Measurements from ENCODE around the gene SESTD1. TPM values are rescaled to one million over a fixed set of nuclear protein-coding genes. Genes with fewer than 3 reads are reported as not detected.

SESTD1 gene
- total and polyA plus RNA-seq, 2 experiments from 2014 or later: 34.7 to 44.0 TPM

GRCh38 chr2:179195141-179195540, 69.5 kb downstream of the SESTD1 start:
- no peak overlapping the region for H2AFZ ChIP-seq
- DNase-seq (ENCODE audit: low spot score): no peak
- peaks cover 65% of the 10 kb centered on the region for H3K79me2 ChIP-seq
- no peaks in the 10 kb centered on the region for H3K9me2 ChIP-seq (replicated peaks; ENCODE audit: insufficient read depth)
- H4K20me1 ChIP-seq (ENCODE audit: insufficient read depth, poor library complexity, severe bottlenecking): no peaks in the 10 kb centered on the region
- H3K4me2 ChIP-seq: no peak overlapping the region
- no peak for TF ChIP-seq EZH2 (IDR thresholded peaks at IDR 0.05; ENCODE audit: borderline replicate concordance)
- no peak for TF ChIP-seq CTCF (IDR thresholded peaks at IDR 0.05; ENCODE audit: poor library complexity)
- no peak for TF ChIP-seq EZH2phosphoT487 (IDR thresholded peaks at IDR 0.05; ENCODE audit: low read depth, severe bottlenecking, unreplicated experiment)
- no peaks in the 10 kb centered on the region for H3K36me3 ChIP-seq (replicated peaks; ENCODE audit: insufficient read depth, low read depth)
- no peaks in the 10 kb centered on the region for H3K4me1 ChIP-seq (ENCODE audit: insufficient read depth)
- no peak overlapping the region for H3K4me3 ChIP-seq
- no peaks in the 10 kb centered on the region for H3K27me3 ChIP-seq
- WGBS (ENCODE audit: low lambda C conversion rate, missing lambda C conversion rate): 100% methylated on average over 2 of the region's 2 CpGs
- no peak overlapping the region for H3K27ac ChIP-seq
- no peaks in the 10 kb centered on the region for H3K9me3 ChIP-seq (ENCODE audit: low read depth)

GRCh38 chr2:179193759-179194394, 70.8 kb downstream of the SESTD1 start:
- H4K20me1 ChIP-seq (ENCODE audit: insufficient read depth, poor library complexity, severe bottlenecking): no peaks in the 10 kb centered on the region
- no peak overlapping the region for H3K4me2 ChIP-seq

GRCh38 chr2:179191110-179191509, 73.5 kb downstream of the SESTD1 start:
- Histone ChIP-seq H3K9me3 (ENCODE audit: low read depth) (no peaks in the 10 kb centered on the region), H3K27me3 (no peaks in the 10 kb centered on the region), H3K4me2 (no peak overlapping the region), H3K27ac (no peak overlapping the region), H4K20me1 (ENCODE audit: insufficient read depth, poor library complexity, severe bottlenecking) (no peaks in the 10 kb centered on the region), H3K4me3 (no peak overlapping the region), H2AFZ (no peak overlapping the region), H3K79me2 (peaks cover 89% of the 10 kb centered on the region), H3K36me3 (replicated peaks; ENCODE audit: insufficient read depth, low read depth) (no peaks in the 10 kb centered on the region), H3K4me1 (ENCODE audit: insufficient read depth) (no peaks in the 10 kb centered on the region), H3K9me2 (replicated peaks; ENCODE audit: insufficient read depth) (no peaks in the 10 kb centered on the region)
- no peak for DNase-seq (ENCODE audit: low spot score)
- TF ChIP-seq EZH2 (IDR thresholded peaks at IDR 0.05; ENCODE audit: borderline replicate concordance) (no peak), EZH2phosphoT487 (IDR thresholded peaks at IDR 0.05; ENCODE audit: low read depth, severe bottlenecking, unreplicated experiment) (no peak), CTCF (IDR thresholded peaks at IDR 0.05; ENCODE audit: poor library complexity) (no peak)
- 90% methylated on average over 2 of the region's 2 CpGs for WGBS (ENCODE audit: low lambda C conversion rate, missing lambda C conversion rate)

More at GRCh38 chr2:179193759-179194394, 70.8 kb downstream of the SESTD1 start:
- DNase-seq (ENCODE audit: low spot score): no peak
- Histone ChIP-seq H3K9me2 (replicated peaks; ENCODE audit: insufficient read depth) (no peaks in the 10 kb centered on the region), H3K27ac (no peak overlapping the region), H3K4me1 (ENCODE audit: insufficient read depth) (no peaks in the 10 kb centered on the region), H3K9me3 (ENCODE audit: low read depth) (no peaks in the 10 kb centered on the region), H2AFZ (no peak overlapping the region), H3K36me3 (replicated peaks; ENCODE audit: insufficient read depth, low read depth) (no peaks in the 10 kb centered on the region), H3K27me3 (no peaks in the 10 kb centered on the region), H3K4me3 (no peak overlapping the region), H3K79me2 (peaks cover 76% of the 10 kb centered on the region)
- WGBS (ENCODE audit: low lambda C conversion rate, missing lambda C conversion rate): 92% methylated on average over 3 of the region's 3 CpGs
- TF ChIP-seq CTCF (IDR thresholded peaks at IDR 0.05; ENCODE audit: poor library complexity) (no peak), EZH2 (IDR thresholded peaks at IDR 0.05; ENCODE audit: borderline replicate concordance) (no peak), EZH2phosphoT487 (IDR thresholded peaks at IDR 0.05; ENCODE audit: low read depth, severe bottlenecking, unreplicated experiment) (no peak)
